ENCODE data around the gene OR4D6. TPM values are rescaled to one million over a fixed set of nuclear protein-coding genes. Genes with fewer than 3 reads are reported as not detected.

OR4D6 gene
- total RNA-seq, 4 donors from 2014 or later, result not detected

GRCh38 chr11:59418156-59418555 is 38.6 kb upstream of the OR4D6 start:
- H3K4me1 ChIP-seq, result no peaks in the 10 kb centered on the region
- H3K9me3 ChIP-seq, result no peaks in the 10 kb centered on the region
- no peaks in the 10 kb centered on the region for H3K36me3 ChIP-seq
- no peak overlapping the region for H3K4me3 ChIP-seq
- no peak for ATAC-seq
- H3K27ac ChIP-seq, result no peak overlapping the region
- TF ChIP-seq EP300 (IDR thresholded peaks at IDR 0.05) (no peak), POLR2AphosphoS5 (IDR thresholded peaks at IDR 0.05) (no peak), CTCF (IDR thresholded peaks at IDR 0.05) (no peak), POLR2A (IDR thresholded peaks at IDR 0.05) (no peak)
- peaks cover 8% of the 10 kb centered on the region for H3K27me3 ChIP-seq
- WGBS, 2 donors (ENCODE audit: low coverage in 1 of 2), result 49 to 52% methylated on average over 2 of the region's 2 CpGs

GRCh38 chr11:59423835-59424234 is 32.9 kb upstream of the OR4D6 start:
- no peak overlapping the region for H3K27ac ChIP-seq
- H3K9me3 ChIP-seq, result no peaks in the 10 kb centered on the region
- no peak for TF ChIP-seq CTCF (IDR thresholded peaks at IDR 0.05)
- no peak for TF ChIP-seq EP300 (IDR thresholded peaks at IDR 0.05)
- no peak for TF ChIP-seq POLR2A (IDR thresholded peaks at IDR 0.05)
- no peak for TF ChIP-seq POLR2AphosphoS5 (IDR thresholded peaks at IDR 0.05)
- H3K4me3 ChIP-seq, result no peak overlapping the region
- no peaks in the 10 kb centered on the region for H3K36me3 ChIP-seq
- H3K4me1 ChIP-seq, result no peaks in the 10 kb centered on the region
- ATAC-seq, result no peak
- no peaks in the 10 kb centered on the region for H3K27me3 ChIP-seq
- 65 to 79% methylated on average over 2 of the region's 2 CpGs for WGBS, 2 donors (ENCODE audit: low coverage in 1 of 2)

GRCh38 chr11:59425131-59425530 is 31.6 kb upstream of the OR4D6 start:
- H3K27me3 ChIP-seq, result no peaks in the 10 kb centered on the region
- no peak for TF ChIP-seq CTCF (IDR thresholded peaks at IDR 0.05)
- no peak for TF ChIP-seq POLR2AphosphoS5 (IDR thresholded peaks at IDR 0.05)
- no peak for TF ChIP-seq EP300 (IDR thresholded peaks at IDR 0.05)
- no peak for TF ChIP-seq POLR2A (IDR thresholded peaks at IDR 0.05)
- no peak overlapping the region for H3K4me3 ChIP-seq
- no peak overlapping the region for H3K27ac ChIP-seq
- 40 to 77% methylated on average over 2 to 4 of the region's 4 CpGs for WGBS, 2 donors (ENCODE audit: low coverage in 1 of 2)
- no peak for ATAC-seq
- no peaks in the 10 kb centered on the region for H3K9me3 ChIP-seq
- no peaks in the 10 kb centered on the region for H3K4me1 ChIP-seq
- no peaks in the 10 kb centered on the region for H3K36me3 ChIP-seq

- WGBS, 2 donors (ENCODE audit: low coverage in 1 of 2), result 51 to 58% methylated on average over 5 of the region's 5 CpGs
- no peak within 1 kb of the TSS for H3K27ac ChIP-seq
- no peaks in the 10 kb centered on the region for H3K27me3 ChIP-seq
- TF ChIP-seq EP300 (IDR thresholded peaks at IDR 0.05), result no peak
- TF ChIP-seq CTCF (IDR thresholded peaks at IDR 0.05), result no peak
- TF ChIP-seq POLR2A (IDR thresholded peaks at IDR 0.05), result no peak
- no peak for TF ChIP-seq POLR2AphosphoS5 (IDR thresholded peaks at IDR 0.05)
- H3K9me3 ChIP-seq, result no peaks in the 10 kb centered on the region
- H3K4me1 ChIP-seq, result no peaks in the 10 kb centered on the region
- no peak for ATAC-seq
- H3K4me3 ChIP-seq, result no peak within 1 kb of the TSS
- H3K36me3 ChIP-seq, result no peaks in the 10 kb centered on the region
Observed at GRCh38 chr11:59426361-59427067, 30.2 kb upstream of the OR4D6 start, which contains the start of gene OR5A2. TSS of gene OR5A2 (minus strand) at chr11:59426413. CDS start at chr11:59422953, 3,460 bp downstream.

GRCh38 chr11:59427068-59427382 is 29.7 kb upstream of the OR4D6 start:
- no peaks in the 10 kb centered on the region for H3K4me1 ChIP-seq
- no peak overlapping the region for H3K27ac ChIP-seq
- TF ChIP-seq POLR2A (IDR thresholded peaks at IDR 0.05) (no peak), CTCF (IDR thresholded peaks at IDR 0.05) (no peak), EP300 (IDR thresholded peaks at IDR 0.05) (no peak), POLR2AphosphoS5 (IDR thresholded peaks at IDR 0.05) (no peak)
- no peak overlapping the region for H3K4me3 ChIP-seq
- H3K9me3 ChIP-seq, result no peaks in the 10 kb centered on the region
- no peaks in the 10 kb centered on the region for H3K36me3 ChIP-seq
- H3K27me3 ChIP-seq, result no peaks in the 10 kb centered on the region
- ATAC-seq, result no peak
